HG02763 (cell line): ENCODE data around the gene GOLGA3.
"Not testable (repeated sequence)": the region's sequence is repeated elsewhere in the genome, so short reads cannot be mapped to it uniquely, and the experiment has no call there.

ENCODE experiments used
- ATAC-seq: cut with Tn5 transposase; IDR thresholded peaks from one replicate; pipeline ENCODE4 v1.9.1; 2021; ENCODE audit warnings: mild to moderate bottlenecking, moderate library complexity; ENCODE audit not compliant: unreplicated experiment

Gene GOLGA3

GRCh38 chr12:132828706-132829534 lies at the start of gene GOLGA3:
Gene GOLGA3 (minus strand): TSS chr12:132828869. CDS start chr12:132822128, 6,741 bp downstream.
- peak; percentile 87 for ATAC-seq

- ATAC-seq = not testable (repeated sequence)
Observed at GRCh38 chr12:132874620-132875019, 46.0 kb upstream of the GOLGA3 start.

- no peak for ATAC-seq
Observed at GRCh38 chr12:132874175-132874574, 45.5 kb upstream of the GOLGA3 start.

- no peak for ATAC-seq
Observed at GRCh38 chr12:132873724-132874123, 45.1 kb upstream of the GOLGA3 start.

- no peak for ATAC-seq
Observed at GRCh38 chr12:132872975-132873421, 44.3 kb upstream of the GOLGA3 start.

GRCh38 chr12:132872073-132872855 lies 43.6 kb upstream of the GOLGA3 start:
- no peak for ATAC-seq

GRCh38 chr12:132869551-132869950 lies 40.9 kb upstream of the GOLGA3 start:
- ATAC-seq = no peak

- no peak for ATAC-seq
Observed at GRCh38 chr12:132866251-132866828, 37.7 kb upstream of the GOLGA3 start.

- ATAC-seq = no peak
Observed at GRCh38 chr12:132861558-132861957, 32.9 kb upstream of the GOLGA3 start.

GRCh38 chr12:132858718-132859266 lies 30.1 kb upstream of the GOLGA3 start:
- ATAC-seq = no peak

GRCh38 chr12:132857019-132857418 lies 28.4 kb upstream of the GOLGA3 start:
- not testable (repeated sequence) for ATAC-seq

GRCh38 chr12:132856581-132856980 lies 27.9 kb upstream of the GOLGA3 start:
- ATAC-seq = no peak

GRCh38 chr12:132855211-132855610 lies 26.5 kb upstream of the GOLGA3 start:
- not testable (repeated sequence) for ATAC-seq

GRCh38 chr12:132853285-132854092 lies 24.8 kb upstream of the GOLGA3 start:
- no peak for ATAC-seq

GRCh38 chr12:132852496-132852895 lies 23.8 kb upstream of the GOLGA3 start:
- ATAC-seq = no peak

GRCh38 chr12:132851465-132851864 lies 22.8 kb upstream of the GOLGA3 start:
- ATAC-seq = no peak

GRCh38 chr12:132850291-132850690 lies 21.6 kb upstream of the GOLGA3 start:
- no peak for ATAC-seq

- ATAC-seq = no peak
Observed at GRCh38 chr12:132848521-132848920, 19.9 kb upstream of the GOLGA3 start.

- ATAC-seq = no peak
Observed at GRCh38 chr12:132847363-132848356, 19.0 kb upstream of the GOLGA3 start.
